Renal pelvis (tissue), 4 donors: ENCODE measurements around the gene DIPK1B. TPM values are rescaled to one million over a fixed set of nuclear protein-coding genes. Genes with fewer than 3 reads are reported as not detected.
"Not testable (repeated sequence)": the region's sequence is repeated elsewhere in the genome, so short reads cannot be mapped to it uniquely, and the experiment has no call there.

Experiments
- DNase-seq: peaks from one replicate; pipeline ENCODE4 v3.0.0-alpha.2; 2013
- polyA plus RNA-seq, 3 donors: library from polyadenylated mRNA; unstranded; fragments of 120-200 nt; gene quantifications; one replicate each; pipeline ENCODE4 v1.2.1, GENCODE V29; 2013; ENCODE audit not compliant: insufficient read length in 3 of 3

The DIPK1B gene
- polyA plus RNA-seq, 3 donors = 34.3 to 48.4 (median 48.0) TPM

DNA sequence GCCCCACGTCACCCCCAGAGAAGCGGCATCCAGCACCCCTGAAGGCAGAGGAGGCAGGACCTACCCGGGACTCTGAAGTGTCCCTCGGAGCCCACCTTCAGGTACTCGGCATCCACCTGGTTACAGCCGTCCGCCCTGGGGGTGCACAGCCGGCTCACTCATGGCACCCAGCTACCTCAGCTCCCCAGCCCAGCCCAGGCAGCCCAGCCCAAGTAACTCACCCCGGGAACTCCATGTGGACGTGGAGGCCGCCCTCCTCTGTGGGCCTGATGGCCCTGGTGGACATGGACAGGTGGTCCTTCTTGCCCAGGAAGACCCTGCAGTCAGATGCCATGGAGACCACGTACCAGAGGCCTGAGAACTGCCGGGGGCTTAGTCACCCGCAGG lies 51.3 kb downstream of the DIPK1B start:
- no peak for DNase-seq

- DNase-seq = no peak
Observed at GRCh38 chr9:136764301-136764891, 52.0 kb downstream of the DIPK1B start, which contains the start of gene LCN15. Gene LCN15, minus strand, starts transcription at chr9:136764518. Its CDS starts 30 bp downstream, at chr9:136764488.

- no peak for DNase-seq
Observed at GRCh38 chr9:136765041-136765440, 52.7 kb downstream of the DIPK1B start.

DNA sequence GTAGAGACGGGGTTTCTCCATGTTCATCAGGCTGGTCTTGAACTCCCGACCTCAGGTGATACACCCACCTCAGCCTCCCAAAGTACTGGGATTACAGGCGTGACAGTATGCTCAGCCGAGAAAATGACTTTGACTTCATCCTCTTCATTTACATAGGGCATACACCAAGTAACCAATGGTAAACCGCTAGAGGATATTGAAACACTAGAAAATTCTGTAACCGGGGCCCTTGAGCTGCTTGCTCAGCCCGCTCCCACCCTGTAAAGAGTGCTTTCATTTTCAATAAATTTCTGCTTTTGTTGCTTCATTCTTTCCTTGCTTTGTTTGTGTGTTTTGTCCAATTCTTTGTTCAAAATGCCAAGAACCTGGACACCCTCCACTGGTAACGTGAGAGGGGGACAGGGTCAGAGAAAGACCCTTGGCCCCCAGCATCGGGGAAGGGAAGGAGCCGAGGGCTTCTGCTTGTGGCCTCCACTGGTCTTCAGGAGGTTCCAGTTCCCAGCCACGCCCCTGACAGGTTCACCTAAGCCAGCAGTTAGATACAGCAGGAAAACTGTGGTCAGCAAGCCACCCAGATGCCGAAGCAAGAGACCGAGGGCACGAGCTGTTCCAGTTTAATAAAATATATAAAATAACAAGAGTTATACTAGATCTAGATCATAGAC lies 53.5 kb downstream of the DIPK1B start:
- DNase-seq = not testable (repeated sequence)

DNA sequence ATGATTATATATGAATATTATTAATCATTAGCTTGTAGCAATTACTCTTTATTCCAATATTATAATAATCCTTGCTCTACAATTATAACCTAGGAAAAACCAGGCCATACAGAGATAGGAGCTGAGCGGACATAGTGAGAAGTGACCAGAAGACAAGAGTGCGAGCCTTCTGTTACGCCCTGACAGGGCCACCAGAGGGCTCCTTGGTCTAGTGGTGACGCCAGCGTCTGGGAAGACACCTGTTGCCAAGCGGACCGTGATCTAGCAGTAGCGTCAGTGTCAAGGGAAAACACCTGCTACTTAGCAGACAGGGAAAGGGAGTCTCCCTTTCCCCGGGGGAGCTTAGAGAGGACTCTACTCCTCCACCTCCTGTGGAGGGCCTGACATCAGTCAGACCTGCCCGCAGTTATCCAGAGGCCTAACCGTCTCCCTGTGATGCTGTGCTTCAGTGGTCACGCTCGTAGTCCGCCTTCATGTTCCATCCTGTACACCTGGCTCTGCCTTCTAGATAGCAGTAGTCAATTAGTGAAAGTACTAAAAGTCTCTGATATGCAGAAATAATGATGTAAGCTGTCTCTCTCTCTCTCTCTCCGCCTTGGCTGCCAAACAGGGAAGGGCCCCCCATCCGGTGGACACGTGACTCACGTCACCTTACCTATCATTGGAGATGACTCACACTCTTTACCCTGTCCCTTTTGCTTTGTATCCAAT lies 54.2 kb downstream of the DIPK1B start:
- not testable (repeated sequence) for DNase-seq

DNA sequence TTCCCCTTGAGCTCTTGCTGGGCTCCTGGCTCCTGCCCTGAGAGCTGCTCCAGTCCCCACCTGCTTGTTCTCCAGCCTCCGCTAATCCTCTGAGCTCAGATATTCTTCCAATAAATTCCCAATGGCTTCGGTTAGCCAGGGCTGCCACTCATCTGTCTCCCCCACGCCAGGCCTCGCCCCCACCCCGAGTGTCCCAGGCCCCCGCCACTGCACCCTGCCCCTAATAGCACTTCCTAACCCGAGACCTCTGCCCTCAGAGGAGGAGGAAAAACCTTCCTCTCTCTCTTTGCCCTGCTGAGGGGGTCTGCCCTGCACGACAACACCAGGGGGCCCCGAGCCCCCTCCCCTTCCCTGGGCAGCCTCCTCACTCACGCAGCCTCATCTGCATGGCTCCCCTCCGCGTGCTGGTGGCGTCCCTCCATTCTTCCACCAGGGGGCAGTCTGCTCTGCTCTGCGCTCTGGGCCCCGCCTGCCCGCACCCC lies 57.4 kb downstream of the DIPK1B start:
- DNase-seq = no peak

DNA sequence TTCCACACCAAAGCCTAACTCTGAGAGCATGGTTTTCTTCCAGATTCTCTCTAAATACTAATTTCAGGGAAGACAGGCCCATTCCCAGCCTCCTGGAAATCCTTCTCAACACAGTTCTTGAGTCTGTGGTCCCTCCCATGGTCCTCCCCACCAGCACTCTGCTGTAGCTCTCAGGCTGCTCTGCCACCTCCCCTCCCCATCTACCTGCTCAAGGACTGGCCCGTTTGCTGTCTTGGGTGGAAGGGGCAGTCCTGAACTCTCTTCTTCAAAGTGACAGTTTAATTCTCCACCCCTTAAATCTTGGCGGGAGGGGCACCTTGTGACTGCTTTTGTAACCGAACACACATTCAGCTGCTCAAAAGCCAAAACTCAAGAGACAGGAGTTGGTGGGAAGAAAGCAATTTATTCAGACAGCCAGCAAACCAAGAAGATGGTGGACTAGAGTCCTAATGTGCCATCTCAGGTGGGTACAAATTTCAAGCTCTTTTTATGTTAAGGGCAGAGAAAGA lies 59.6 kb downstream of the DIPK1B start:
- DNase-seq = no peak

- DNase-seq = no peak
Observed at GRCh38 chr9:136773386-136774044, 61.1 kb downstream of the DIPK1B start.

Other genes with a start within 250 kb of the DIPK1B start
- gene SEC16A, start 229.5 kb upstream of the DIPK1B start, polyA plus RNA-seq = 10 to 100 TPM; 64.6 to 70.4 (median 68.1) TPM
- gene NOTCH1, start 166.5 kb upstream of the DIPK1B start, polyA plus RNA-seq = 10 to 100 TPM; 36.9 to 41.8 (median 40.9) TPM
- gene EGFL7, start 49.7 kb upstream of the DIPK1B start, polyA plus RNA-seq = 10 to 100 TPM; 60.9 to 86.3 (median 86.0) TPM
- gene AGPAT2, start 25.1 kb upstream of the DIPK1B start, polyA plus RNA-seq = 10 to 100 TPM; 51.5 to 61.0 (median 59.4) TPM
- gene LCN10, start 30.4 kb downstream of the DIPK1B start, polyA plus RNA-seq = 1 to 10 TPM; 1.3 to 2.8 (median 2.4) TPM
- not detected for gene LCN6, start 36.0 kb downstream of the DIPK1B start, polyA plus RNA-seq
- under 1 TPM in 2 of 3 donors, not detected in 1; 0.06 to 0.25 TPM for gene LCN8, start 45.7 kb downstream of the DIPK1B start, polyA plus RNA-seq
- under 1 TPM; 0.06 to 0.21 (median 0.15) TPM for gene LCN15, start 51.9 kb downstream of the DIPK1B start, polyA plus RNA-seq
- gene TMEM141, start 78.8 kb downstream of the DIPK1B start, polyA plus RNA-seq = 10 to 100 TPM; 77.3 to 83.8 (median 78.0) TPM
- 1 to 10 TPM; 5.7 to 7.6 (median 7.2) TPM for gene CCDC183, start 83.8 kb downstream of the DIPK1B start, polyA plus RNA-seq
- gene RABL6, start 95.4 kb downstream of the DIPK1B start, polyA plus RNA-seq = 10 to 100 TPM; 66.7 to 81.4 (median 78.7) TPM
- gene AJM1, start 129.9 kb downstream of the DIPK1B start, polyA plus RNA-seq = 1 to 10 TPM; 1.5 to 1.7 (median 1.6) TPM
- 100 to 1,000 TPM in 2 of 3 donors, 10 to 100 TPM in 1; 82.5 to 120 (median 115) TPM for gene PHPT1, start 136.8 kb downstream of the DIPK1B start, polyA plus RNA-seq
- 10 to 100 TPM in 1 of 3 donors, 1 to 10 TPM in 2; 9.5 to 11.6 (median 10.0) TPM for gene MAMDC4, start 139.8 kb downstream of the DIPK1B start, polyA plus RNA-seq
- gene EDF1, start 153.7 kb downstream of the DIPK1B start, polyA plus RNA-seq = 100 to 1,000 TPM; 342 to 449 (median 388) TPM
- 10 to 100 TPM; 15.3 to 17.4 (median 16.4) TPM for gene TRAF2, start 173.9 kb downstream of the DIPK1B start, polyA plus RNA-seq
- 10 to 100 TPM; 48.7 to 65.9 (median 64.8) TPM for gene FBXW5, start 232.2 kb downstream of the DIPK1B start, polyA plus RNA-seq
- gene C8G, start 232.7 kb downstream of the DIPK1B start, polyA plus RNA-seq = 1 to 10 TPM in 2 of 3 donors, under 1 TPM in 1; 0.83 to 1.3 (median 1.2) TPM
- 10 to 100 TPM; 23.7 to 39.5 (median 37.3) TPM for gene LCN12, start 239.7 kb downstream of the DIPK1B start, polyA plus RNA-seq